PC-3 (cell line): ENCODE results near the gene TRPV2. TPM values are rescaled to one million over a fixed set of nuclear protein-coding genes. Genes with fewer than 3 reads are reported as not detected.

Experiments
- ATAC-seq: fragments of 200-7000 bp; cut with Tn5 transposase; 2 replicates; pipeline ENCODE4 v1.9.1; 2020; ENCODE audit warnings: mild to moderate bottlenecking, moderate library complexity
- BruUV-seq: library from RNA; stranded (reverse); fragments of 400-500 nt; replicated peaks from 2 replicates; lab custom pipeline; 2021; lab: Mats Ljungman, UMichigan
- CTCF ChIA-PET: fragments of 300-600 bp; sonication (Branson Sonifier 250); formaldehyde crosslinking; loops from one replicate; lab custom pipeline; 2022; ENCODE audit warnings: antibody characterized with exemption; lab: Charles Lee
- POLR2A ChIA-PET: fragments of 300-600 bp; sonication (Branson Sonifier 250); formaldehyde crosslinking; loops from one replicate; lab custom pipeline; 2022; ENCODE audit warnings: antibody characterized with exemption; ENCODE audit not compliant: unreplicated experiment; lab: Charles Lee
- DNase-seq: peaks from one replicate; pipeline ENCODE4 v3.0.0-alpha.2; 2015
- H2AFZ ChIP-seq: fragments of 300-600 bp; sonication (generic); 2 replicates; pipeline ENCODE4 v1.6.0; 2016; ENCODE audit warnings: antibody characterized with exemption, low read length
- H3F3A ChIP-seq: fragments of 300-600 bp; sonication (generic); one replicate; pipeline ENCODE4 v1.6.0; 2017; ENCODE audit warnings: antibody characterized with exemption, low read length, control low read depth, mild to moderate bottlenecking; ENCODE audit not compliant: unreplicated experiment
- H3K27ac ChIP-seq: fragments of 300-600 bp; sonication (generic); 2 replicates; pipeline ENCODE4 v1.5.1; 2016; ENCODE audit warnings: mild to moderate bottlenecking, low read length
- H3K27me3 ChIP-seq: fragments of 300-600 bp; sonication (generic); 2 replicates; pipeline ENCODE4 v1.6.1; 2016; ENCODE audit warnings: low read length, mixed read lengths
- H3K36me3 ChIP-seq: fragments of 300-600 bp; sonication (generic); 2 replicates; pipeline ENCODE4 v1.6.1; 2016; ENCODE audit warnings: low read depth, mixed run types, low read length, mixed read lengths
- H3K4me1 ChIP-seq: fragments of 300-600 bp; sonication (generic); 2 replicates; pipeline ENCODE4 v1.5.1; 2016; ENCODE audit warnings: low read length; ENCODE audit not compliant: insufficient read depth
- H3K4me2 ChIP-seq: fragments of 300-600 bp; sonication (generic); 2 replicates; pipeline ENCODE4 v1.6.0; 2016; ENCODE audit warnings: low read length
- H3K4me3 ChIP-seq: fragments of 300-600 bp; sonication (generic); 2 replicates; pipeline ENCODE4 v1.5.1; 2016; ENCODE audit warnings: mild to moderate bottlenecking, low read length, mixed read lengths
- H3K79me2 ChIP-seq: fragments of 300-600 bp; sonication (generic); 2 replicates; pipeline ENCODE4 v1.6.1; 2017; ENCODE audit warnings: low read length, mixed read lengths
- H3K9ac ChIP-seq: fragments of 300-600 bp; sonication (generic); 2 replicates; pipeline ENCODE4 v1.6.0; 2016; ENCODE audit warnings: mild to moderate bottlenecking, low read length
- H3K9me2 ChIP-seq: fragments of 300-600 bp; sonication (generic); replicated peaks from 2 replicates; pipeline ENCODE4 v1.6.1; 2016; ENCODE audit warnings: mixed run types, low read length, mixed read lengths
- H3K9me3 ChIP-seq: fragments of 300-600 bp; sonication (generic); 2 replicates; pipeline ENCODE4 v1.6.1; 2016; ENCODE audit warnings: low read length, mixed read lengths
- H4K20me1 ChIP-seq: fragments of 300-600 bp; sonication (generic); 2 replicates; pipeline ENCODE4 v1.6.1; 2016; ENCODE audit warnings: low read length, mixed read lengths
- CTCF ChIP-seq: fragments of 300-600 bp; sonication (generic); conservative IDR thresholded peaks from 2 replicates; pipeline ENCODE4 v1.5.1; 2017; ENCODE audit warnings: antibody characterized with exemption, low read depth, mild to moderate bottlenecking, low read length
- EZH2 ChIP-seq: fragments of 300-600 bp; sonication (generic); IDR thresholded peaks from one replicate; pipeline ENCODE4 v1.6.1; 2017; ENCODE audit warnings: antibody characterized with exemption, mild to moderate bottlenecking, low read length; ENCODE audit not compliant: unreplicated experiment
- EZH2phosphoT487 ChIP-seq: fragments of 300-600 bp; sonication (generic); IDR thresholded peaks from 2 replicates; pipeline ENCODE4 v1.6.1; 2018; ENCODE audit warnings: mild to moderate bottlenecking, antibody characterized with exemption, low read length, borderline replicate concordance
- intact Hi-C: fragments of 100-400 bp; cut with micrococcal nuclease; formaldehyde crosslinking; loops from 2 replicates; pipeline ENCODE4 v1.9.0; 2023
- total RNA-seq: library from RNA; depleted of rRNA; stranded (reverse); fragments of >200 nt; gene quantifications from 2 replicates; pipeline ENCODE4 v1.2.3, GENCODE V29; 2014

TRPV2 gene
- total RNA-seq, 1 experiment from 2014 or later = 1.9 TPM

- H3K9ac ChIP-seq = no peak overlapping the region
- no peaks in the 10 kb centered on the region for H3K9me3 ChIP-seq
- H3K27ac ChIP-seq = no peak overlapping the region
- H3K4me3 ChIP-seq = no peak overlapping the region
- intact Hi-C loops = no loop called here
- H3K27me3 ChIP-seq = no peaks in the 10 kb centered on the region
- no peak overlapping the region for H2AFZ ChIP-seq
- no peaks in the 10 kb centered on the region for H3K9me2 ChIP-seq
- H3K4me2 ChIP-seq = no peak overlapping the region
- H3K36me3 ChIP-seq = no peaks in the 10 kb centered on the region
- TF ChIP-seq CTCF = peak; percentile 18; the same call in 1 of the 2 replicates
- no peak for TF ChIP-seq EZH2phosphoT487
- BruUV-seq = no TSS peak
- no peaks in the 10 kb centered on the region for H3F3A ChIP-seq
- POLR2A ChIA-PET = interaction anchor here (0.6 kb wide), 1 partner anchor 1062 kb away, joined by 5 read pairs; no protein-coding TSS in a partner anchor
- no peaks in the 10 kb centered on the region for H4K20me1 ChIP-seq
- DNase-seq (peak; percentile 28), ATAC-seq (peak; percentile 59)
- H3K4me1 ChIP-seq = no peaks in the 10 kb centered on the region
- CTCF ChIA-PET = no interaction called here
- H3K79me2 ChIP-seq = no peaks in the 10 kb centered on the region
These were observed 48.3 kb downstream of the TRPV2 start for GRCh38 chr17:16463358-16464302.

GRCh38 chr17:16464303-16465051 lies 49.1 kb downstream of the TRPV2 start:
- DNase-seq (no peak), ATAC-seq (no peak)
- H3K9me2 ChIP-seq = no peaks in the 10 kb centered on the region
- no peaks in the 10 kb centered on the region for H4K20me1 ChIP-seq
- H3K4me1 ChIP-seq = no peaks in the 10 kb centered on the region
- no peaks in the 10 kb centered on the region for H3F3A ChIP-seq
- no TSS peak for BruUV-seq
- no peak overlapping the region for H3K4me3 ChIP-seq
- no peak overlapping the region for H3K9ac ChIP-seq
- no peaks in the 10 kb centered on the region for H3K9me3 ChIP-seq
- H2AFZ ChIP-seq = no peak overlapping the region
- ChIA-PET CTCF (no interaction called here), POLR2A (interaction anchor here (0.6 kb wide), 1 partner anchor 780 kb away, joined by 4 read pairs; no protein-coding TSS in a partner anchor)
- no peaks in the 10 kb centered on the region for H3K36me3 ChIP-seq
- intact Hi-C loops = no loop called here
- no peak overlapping the region for H3K27ac ChIP-seq
- no peaks in the 10 kb centered on the region for H3K27me3 ChIP-seq
- no peak for TF ChIP-seq EZH2
- no peaks in the 10 kb centered on the region for H3K79me2 ChIP-seq
- no peak overlapping the region for H3K4me2 ChIP-seq

- Histone ChIP-seq H3K36me3 (no peaks in the 10 kb centered on the region), H3K27ac (no peak overlapping the region), H2AFZ (no peak overlapping the region), H3K9ac (no peak overlapping the region), H3K9me2 (no peaks in the 10 kb centered on the region), H3K9me3 (no peaks in the 10 kb centered on the region), H3K4me3 (no peak overlapping the region), H3K4me2 (no peak overlapping the region), H4K20me1 (no peaks in the 10 kb centered on the region), H3K27me3 (no peaks in the 10 kb centered on the region), H3K79me2 (no peaks in the 10 kb centered on the region), H3K4me1 (no peaks in the 10 kb centered on the region), H3F3A (no peaks in the 10 kb centered on the region)
- no TSS peak for BruUV-seq
- ATAC-seq = no peak
- no peak for TF ChIP-seq EZH2phosphoT487
- TF ChIP-seq EZH2 = no peak
- intact Hi-C loops = no loop called here
- POLR2A ChIA-PET = interaction anchor here (0.6 kb wide), 1 partner anchor 779 kb away, joined by 4 read pairs; no protein-coding TSS in a partner anchor
- CTCF ChIA-PET = no interaction called here
- DNase-seq = no peak
These were observed 49.6 kb downstream of the TRPV2 start for GRCh38 chr17:16465052-16465312.
